SHP77 (cell line): ENCODE data around the gene JHY.
"Not testable (repeated sequence)": the region's sequence is repeated elsewhere in the genome, so short reads cannot be mapped to it uniquely, and the experiment has no call there.

ENCODE experiments used
- DNase-seq, 2 experiments: peaks; one replicate each; lab custom pipeline; 2025; lab: John Stamatoyannopoulos, UW

The JHY gene

DNA sequence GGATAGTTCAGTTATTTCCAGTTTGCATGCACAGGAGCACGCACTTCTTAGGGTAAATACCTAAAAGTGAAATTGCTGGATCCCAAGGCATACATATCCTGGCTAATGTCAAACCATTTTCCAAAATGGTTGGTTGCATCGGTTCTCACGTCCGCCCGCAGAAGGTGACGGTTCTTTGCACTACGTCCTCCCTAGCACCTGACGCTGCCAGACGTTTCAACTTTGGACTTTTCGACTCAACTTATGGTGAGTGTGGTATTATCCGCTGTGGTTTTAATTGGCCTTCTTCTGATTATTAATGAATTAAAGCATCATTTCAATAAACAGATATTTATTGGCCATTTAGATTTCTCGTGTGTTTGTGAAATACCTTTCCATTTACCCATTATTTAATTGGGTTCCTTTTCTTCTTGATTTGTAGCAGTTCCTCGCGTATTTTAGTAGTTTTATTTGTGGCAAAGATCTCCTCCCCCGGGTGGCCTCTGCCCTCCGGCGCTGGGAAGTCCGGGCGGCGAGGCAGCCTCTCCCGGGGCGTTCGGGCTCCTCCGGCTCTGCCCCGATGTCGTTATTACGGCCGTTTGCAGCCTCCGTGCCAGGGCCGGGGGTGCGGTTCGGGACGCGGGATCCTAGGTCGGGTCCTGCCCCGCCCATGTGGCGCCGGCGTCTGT, at the start of gene JHY:
Gene JHY, plus strand, starts transcription at position 571 of the 668 bp plus-strand sequence. CDS start 3,091 bp downstream, outside the sequence.
- no peak for DNase-seq

DNA sequence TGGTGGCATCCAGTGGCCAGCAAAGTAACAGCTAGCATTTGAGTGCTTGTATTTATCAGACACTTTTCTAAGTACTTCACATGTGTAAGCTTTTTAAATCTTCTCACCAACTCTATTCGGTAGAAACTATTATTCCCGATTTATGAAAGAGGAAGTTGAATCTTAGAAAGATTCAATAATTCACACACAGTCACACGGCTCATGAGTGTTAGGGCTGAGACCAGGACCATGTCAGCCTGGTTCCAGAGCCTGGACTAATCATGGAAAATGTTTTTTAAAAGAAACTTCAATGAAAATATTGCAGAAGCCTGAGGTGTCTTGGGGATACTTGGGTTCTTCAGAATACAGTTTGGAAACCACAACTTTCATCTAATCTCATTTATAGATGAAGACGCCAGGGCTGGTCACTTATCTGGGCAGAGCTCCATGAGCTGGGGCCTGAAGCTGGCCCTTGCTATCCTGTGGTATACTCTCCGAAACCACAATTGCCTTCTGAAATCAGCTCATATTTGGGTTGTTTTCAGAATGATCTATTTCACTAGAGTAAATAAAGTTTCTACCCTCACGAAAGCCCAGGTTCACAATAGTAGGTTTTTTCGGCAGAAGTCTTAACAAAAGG, 48.6 kb upstream of the JHY start:
- no peak for DNase-seq

DNA sequence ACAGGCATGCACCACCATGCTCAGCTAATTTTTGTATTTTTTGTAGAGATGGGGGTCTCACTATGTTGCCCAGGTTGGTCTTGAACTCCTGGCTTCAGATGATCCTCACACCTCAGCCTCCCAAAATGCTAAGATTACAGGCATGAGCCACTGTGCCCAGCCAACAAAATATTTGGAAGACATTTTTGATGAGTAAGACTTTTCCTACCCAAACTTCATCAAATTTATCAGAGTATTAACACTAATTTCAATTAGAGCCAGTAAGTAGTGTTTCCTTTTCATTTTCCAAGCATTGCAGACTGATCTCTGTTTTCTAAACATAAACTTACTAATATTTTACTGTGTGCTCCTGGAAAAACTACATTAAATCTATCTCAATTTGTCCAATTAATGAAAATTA, 45.6 kb upstream of the JHY start:
- no peak for DNase-seq

DNA sequence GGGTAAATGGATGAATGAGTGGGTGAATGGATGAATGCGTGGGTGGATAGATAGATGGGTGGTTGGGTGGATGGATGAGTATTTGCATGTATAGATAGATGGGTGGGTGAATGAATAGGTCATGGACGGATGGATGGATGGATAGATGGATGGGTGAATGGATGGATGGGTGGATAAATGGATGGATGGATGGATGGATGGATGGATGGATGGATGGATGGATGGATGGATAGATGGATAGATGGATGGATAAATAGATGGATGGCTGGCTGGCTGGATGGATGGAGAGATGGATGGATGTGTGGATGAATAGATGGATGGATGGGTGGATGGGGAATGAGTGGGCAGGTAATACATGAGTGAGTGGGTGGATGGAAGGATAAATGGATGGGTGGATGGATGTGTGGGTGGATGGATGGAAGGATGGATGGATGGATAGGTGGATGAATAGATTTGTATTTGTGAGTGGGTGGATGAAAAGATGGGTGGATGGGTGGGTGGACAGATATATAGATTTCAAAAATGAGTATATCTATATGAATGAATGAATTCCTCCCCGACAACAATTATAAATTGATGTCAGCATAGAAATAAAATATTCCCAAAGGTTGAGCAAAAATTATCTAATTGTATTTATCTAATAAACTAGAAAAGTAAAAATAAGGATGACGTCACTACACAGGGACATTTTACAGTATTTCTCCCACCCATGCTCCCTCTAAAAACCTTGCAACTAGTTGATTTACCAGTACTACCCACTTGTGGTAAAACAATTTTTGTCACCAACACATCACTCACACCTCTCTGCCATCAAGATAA, 44.8 kb upstream of the JHY start:
- DNase-seq, result no peak

DNA sequence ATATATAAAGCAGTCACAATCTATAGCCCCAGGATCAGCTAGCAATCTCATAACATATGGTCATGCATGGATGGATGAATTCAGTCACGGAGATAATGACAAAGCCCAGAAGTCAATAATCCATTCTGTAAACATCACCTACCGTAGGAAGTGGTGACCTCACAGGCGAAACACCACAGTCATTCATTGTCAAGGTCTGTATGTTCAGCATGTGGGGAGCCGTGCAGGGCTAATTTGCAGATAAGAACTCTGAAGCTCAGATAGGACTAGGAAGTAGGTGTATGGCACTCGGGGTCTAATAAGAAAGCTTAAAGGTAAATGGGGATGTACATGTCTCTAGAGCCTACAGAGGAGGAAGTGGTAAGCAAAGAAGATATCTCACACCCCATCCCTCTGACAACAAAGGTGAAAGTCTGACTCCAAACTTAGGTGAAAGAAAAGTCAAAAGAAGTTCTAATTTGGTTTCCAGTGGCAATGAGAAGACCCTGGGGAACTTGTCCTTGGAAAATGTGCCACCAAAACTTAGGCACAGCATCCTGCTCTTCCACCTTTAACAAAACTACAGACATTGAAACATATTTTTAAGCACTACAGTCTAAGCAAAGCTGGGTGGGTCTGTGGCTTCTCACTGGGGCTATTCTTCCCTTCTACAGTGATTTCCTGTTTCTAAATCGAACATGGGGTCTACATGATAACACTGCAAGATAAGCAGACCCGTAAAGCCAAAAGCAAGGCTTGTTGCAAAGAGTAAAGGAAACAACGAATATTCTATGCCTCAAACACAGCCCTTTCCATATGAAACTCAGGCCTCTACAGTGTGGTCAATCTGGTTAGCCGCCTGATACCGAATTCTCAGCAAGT, 39.0 kb upstream of the JHY start:
- no peak for DNase-seq

DNA sequence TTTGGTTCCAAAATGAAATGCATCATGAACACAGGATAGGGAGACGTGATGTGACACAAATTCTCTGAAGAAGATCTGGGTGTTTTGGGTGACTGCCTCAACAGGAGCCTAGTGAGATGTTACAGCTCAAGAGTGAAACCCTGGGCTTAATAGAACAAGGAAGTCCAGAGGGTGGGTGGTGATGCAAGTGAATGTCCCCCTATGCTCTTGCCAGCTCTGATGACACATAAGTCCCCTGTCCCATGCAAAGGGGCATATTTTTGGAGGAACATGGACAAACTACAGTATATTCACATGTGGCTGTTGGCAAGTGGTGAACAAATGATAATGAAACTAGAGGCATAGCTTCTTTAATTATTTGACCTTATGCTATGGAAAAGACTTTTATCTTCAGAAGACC, 35.1 kb upstream of the JHY start:
- DNase-seq, result no peak

DNA sequence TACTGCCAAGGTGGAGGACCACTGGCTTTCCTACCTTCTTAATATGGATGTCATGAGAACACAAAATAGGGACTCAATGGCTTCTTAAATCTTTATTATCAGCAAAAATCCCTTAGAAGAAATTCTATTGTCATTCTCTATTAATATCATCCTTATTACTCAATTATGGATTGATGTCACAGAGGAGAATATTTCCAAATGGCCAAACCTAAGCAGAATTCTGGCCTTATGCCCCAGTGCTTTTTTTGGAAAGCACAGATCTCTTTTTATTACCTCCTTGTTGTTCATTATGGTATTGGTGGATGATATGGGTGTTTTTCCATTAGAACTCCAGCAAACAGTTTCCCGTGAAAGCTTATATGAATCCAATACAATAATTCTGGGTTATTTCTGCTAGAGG, 34.4 kb upstream of the JHY start:
- DNase-seq, result no peak

DNA sequence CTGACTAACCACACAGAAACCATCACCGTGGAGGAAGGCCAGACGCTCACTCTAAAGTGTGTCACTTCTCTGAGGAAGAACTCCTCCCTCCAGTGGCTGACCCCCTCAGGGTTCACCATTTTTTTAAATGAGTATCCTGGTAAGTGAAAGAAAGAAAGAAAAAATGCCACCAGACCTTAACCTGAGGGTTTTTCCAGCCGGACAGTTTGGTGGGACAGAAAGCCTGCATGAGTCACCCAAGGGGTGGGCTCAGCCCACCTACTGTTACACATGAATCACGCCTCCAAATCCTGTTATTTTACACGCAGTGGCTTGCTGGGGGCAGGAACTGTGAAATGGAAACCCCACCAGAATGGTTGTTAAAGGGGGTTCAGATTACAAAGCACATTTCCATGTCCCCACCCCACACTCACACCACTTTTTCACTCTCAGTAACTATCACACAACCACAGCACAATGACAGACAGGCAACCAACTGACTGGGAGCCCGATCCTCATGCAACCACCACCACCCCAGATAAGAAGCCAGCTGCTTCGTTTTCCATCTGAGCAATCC, 32.4 kb upstream of the JHY start:
- no peak for DNase-seq

DNA sequence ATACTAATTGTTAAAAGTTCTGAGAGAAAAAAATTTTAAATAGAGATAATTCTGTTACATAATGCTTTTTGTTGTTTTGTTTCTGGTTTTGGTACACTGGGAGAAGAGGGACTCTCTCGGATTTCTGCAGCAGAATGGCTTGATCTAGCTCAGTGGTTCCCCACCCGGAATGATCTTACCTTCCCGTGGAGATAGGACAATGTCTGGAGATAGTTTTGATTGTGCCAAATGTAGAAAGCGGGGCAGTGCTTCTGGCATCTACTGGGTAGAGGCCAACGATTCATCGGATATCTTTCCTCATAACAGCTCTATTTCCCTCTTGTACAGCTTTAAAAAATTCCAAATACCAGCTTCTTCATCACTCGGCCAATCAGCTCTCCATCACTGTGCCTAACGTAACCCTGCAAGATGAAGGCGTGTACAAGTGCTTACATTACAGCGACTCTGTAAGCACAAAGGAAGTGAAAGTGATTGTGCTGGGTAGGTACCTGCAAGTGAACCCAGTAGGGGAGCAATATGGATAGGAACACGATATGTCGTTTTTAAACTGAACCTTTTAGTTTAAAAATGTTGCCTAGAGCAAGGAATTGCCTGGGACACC, 31.1 kb upstream of the JHY start:
- no peak for DNase-seq

DNA sequence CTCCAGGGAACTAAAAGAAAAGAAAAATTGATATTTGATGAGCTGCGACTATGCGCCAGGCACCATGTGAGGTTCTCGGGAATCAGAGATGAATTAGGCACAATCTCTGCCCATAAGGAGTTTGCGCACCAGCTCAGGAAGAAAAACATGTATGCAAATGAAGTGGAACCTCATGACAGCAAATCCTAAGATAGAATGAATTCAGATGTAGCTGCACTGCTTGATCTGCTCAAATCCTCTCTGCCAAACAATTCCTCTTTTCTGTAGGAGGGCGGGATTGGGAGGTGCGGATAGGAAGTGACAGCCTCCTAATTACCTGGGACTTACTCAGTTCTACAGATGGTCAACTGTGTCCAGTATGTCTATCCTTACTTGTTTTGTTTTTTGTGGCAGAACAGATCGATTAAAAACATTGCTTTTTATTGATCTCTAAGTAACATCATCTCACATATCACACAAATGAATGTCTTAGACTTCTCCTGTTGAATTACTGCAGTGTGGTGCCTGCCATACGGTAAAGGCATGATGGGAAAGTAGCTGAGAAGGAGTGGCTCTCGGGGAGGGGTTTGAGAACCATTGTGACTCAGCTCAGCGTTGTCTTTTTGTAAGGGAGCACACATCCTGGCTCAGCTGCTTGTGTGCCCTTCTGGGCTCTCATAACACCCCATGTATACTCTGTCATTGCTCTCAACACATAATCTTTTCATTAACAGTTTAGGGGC, 30.3 kb upstream of the JHY start:
- no peak for DNase-seq

DNA sequence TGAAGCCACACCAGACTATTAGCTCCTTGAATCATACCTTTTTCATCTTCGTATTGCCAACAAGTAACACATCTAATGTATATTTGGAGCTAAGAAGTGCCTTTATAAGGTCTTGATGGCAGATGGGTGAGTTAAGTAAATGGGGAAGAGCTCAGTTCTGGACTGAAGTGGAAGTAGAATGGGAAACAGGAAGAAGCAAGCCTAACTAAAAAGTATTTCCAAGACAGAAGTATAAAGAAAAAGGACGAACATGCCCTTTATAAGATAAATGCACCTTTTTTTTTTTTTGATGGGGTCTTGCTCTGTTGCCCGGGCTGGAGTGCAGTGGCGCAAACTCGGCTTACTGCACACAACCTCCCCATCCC, 29.8 kb upstream of the JHY start:
- DNase-seq, result no peak

DNA sequence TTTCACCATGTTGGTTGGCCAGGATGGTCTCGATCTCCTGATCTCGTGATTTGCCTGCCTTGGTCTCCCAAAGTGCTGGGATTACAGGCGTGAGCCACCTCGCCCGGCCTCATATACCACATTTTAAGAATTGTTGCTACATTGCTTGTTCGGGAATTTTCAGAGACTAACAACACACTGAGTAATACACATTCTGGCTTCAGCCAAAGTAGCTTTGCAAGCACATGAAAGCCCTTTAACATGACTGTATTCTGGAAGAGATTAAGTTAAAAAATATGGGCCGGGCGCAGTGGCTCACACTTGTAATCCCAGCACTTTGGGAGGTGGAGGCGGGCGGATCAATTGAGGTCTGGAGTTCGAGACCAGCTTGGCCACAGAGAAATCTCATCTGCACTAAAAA, 29.3 kb upstream of the JHY start:
- DNase-seq, result no peak

DNA sequence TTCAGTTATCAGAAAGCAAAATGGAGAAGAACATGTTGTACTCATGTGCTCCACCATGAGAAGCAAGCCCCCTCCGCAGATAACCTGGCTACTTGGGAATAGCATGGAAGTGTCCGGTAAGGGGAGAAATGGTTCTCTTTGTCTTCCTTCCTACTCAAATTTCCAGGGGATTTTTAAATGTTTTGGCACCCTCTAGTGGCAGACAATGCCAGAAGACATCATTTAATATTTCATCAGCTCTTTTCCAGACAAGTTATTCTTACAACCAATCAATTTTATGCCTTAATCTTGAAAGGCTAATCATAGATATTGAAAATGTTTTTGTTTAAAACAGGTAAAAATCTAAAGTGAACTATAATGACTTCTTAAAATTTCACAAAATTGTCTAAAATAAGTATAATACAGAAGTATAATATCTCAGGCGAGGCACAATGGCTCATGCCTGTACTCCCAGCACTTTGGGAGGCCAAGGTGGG, 28.6 kb upstream of the JHY start:
- DNase-seq, result peak; percentile 48 to 59

DNA sequence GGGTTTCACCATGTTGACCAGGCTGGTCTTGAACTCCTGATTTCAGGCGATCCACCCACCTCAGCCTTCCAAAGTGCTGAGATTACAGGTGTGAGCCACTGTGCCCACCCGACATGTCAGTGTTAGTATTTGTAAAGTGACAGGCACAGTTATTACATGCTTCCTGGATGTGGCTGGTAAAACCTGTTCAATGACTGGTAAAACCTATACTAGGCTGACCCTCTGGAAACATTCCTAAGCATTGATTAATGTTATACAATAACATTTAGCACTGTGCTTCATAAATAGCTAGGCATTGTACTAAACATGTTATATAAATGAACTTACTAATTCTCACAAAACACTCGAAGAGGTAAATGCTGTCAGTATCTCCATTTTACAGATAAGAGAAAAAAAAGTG, 20.9 kb upstream of the JHY start:
- no peak for DNase-seq

DNA sequence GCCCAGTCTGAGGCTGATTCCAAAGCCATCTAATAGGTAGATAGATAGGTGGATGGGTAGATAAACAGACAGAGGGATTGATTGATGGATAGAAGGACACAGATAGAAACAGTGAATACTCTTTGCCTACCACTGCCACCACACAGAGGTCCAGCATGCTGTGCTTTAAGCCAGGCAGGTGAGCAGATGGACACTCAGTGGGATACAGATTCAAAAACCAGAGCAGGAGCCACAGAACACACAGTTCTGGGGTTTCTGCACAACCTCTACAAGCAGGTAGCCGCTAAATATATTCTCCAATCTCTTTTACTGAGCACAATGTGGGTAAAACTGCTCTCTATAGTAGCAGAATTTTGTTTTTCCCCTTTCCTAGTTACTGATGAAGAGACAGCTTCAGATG, 20.5 kb upstream of the JHY start:
- no peak for DNase-seq

DNA sequence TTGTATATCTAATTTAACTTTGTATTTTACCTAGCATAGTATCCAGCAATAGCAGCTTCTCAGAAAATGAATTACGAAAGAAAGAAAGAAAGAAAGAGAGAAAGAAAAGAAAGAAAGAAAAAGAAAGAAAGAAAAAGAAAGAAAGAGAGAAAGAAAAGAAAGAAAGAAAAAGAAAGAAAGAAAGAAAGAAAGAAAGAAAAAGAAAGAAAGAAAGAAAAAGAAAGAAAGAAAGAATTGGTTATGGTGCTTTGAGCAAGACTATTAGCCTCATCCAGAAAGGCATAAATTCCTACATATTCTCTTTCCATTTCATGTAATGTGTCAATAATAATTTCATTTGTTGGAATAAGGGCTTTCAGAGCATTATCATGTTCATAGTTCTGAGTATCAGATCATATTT, 19.4 kb upstream of the JHY start:
- not testable (repeated sequence) for DNase-seq

DNA sequence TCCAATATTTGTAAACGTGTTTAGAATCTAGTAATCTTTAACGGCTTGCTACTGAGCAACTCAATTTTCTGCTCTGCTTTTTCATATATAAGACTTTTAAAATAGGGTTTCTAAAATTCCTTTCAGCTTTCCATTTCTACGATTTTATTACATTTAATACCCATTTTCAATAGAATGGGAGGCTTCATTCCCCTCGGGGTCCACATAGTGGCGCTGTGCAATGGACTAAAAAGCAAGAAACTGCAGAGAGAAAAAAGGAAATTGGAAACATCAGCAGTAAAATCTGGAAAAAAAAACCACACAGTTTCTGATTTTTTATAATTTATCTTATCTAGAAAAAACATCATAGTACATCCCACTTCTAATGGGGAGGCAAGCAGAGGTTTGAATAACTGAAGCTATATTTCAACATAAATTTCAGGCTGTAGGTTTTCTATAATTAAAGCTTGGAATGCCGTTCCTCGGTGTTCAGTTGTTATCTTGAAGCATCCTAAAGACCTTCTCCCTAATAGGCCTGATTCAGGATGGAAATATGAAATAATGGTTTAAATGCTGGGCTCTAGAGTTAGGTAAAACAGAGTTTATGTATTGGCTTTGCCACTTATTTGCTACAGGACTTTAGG, 18.7 kb upstream of the JHY start:
- peak in 1 of 2 experiments; percentile 23 for DNase-seq

DNA sequence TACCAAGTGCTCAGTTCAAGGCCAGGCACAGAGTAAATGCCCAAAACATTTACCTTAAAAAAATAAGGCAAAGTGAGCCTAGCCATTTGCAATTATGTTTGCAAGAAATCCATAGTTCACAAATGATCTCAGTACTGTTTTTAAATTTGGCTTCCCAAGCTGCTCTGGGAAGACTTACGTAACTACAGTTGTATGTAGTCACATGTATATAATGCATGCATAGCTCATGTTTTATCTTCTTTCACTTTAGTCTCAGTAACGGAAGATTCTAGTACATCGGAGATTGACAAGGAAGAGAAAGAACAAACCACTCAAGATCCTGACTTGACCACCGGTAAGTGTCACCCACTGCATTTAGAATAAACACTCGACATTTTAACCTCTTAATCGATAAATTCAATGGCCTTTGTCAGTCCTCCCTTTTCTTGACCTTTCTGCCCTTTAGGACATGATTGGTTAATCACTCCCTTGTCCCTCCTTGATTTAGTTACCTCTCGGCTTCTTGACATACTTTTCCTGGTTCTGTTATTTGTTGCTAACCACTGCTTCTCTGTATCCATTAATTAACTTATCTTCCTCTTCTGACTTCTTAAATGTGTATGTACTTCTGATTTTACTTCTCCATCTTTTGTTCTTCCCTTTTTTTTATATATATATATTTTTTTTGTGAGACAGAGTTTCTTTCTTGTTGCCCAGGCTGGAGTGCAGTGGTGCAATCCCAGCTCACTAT, 18.0 kb upstream of the JHY start:
- DNase-seq, result no peak

DNA sequence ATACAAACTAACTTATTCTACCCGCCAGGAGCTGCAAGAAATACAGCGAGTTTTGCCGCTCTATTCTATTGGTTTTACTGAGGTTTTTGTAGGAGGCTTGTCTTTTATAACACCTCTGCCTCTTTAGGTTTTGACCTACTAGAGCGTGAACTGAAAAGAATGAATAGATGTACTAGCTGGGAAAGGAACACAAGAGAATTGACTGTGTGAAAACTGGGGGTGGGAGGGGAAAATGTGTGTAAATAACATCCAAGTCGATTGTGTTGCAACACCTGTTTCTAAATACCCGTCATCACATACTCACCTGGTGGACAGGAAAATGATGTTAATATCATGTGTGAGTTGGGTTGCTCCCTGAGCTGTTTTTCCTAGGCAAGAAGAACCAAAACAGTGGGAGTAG, 12.9 kb upstream of the JHY start:
- DNase-seq, result no peak

DNA sequence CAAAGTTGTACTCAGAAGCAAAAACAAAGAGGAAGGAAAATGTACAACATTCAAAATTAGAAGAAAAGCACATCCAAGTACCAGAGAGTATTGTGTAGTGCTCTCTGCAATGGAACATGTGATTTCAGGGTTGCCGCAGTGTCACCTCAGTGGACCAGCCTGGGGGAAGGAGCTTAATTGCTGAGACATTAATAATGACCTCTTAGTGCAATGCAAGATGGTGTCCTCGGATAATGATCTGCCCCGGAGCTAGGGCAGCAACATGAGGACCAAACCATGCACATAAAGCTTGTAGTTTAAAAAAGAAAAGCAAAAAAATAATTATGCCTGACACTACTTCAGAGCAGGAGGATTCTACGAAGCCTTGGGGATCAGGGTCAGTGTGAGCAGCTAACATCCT, 11.3 kb upstream of the JHY start:
- DNase-seq, result no peak
